Measurements from ENCODE around the gene LDB1.
A peak's percentile ranks its signal among the peaks of the same experiment; 100 is the strongest.

The LDB1 gene

GRCh38 chr10:102154466-102155116 lies 34.4 kb upstream of the LDB1 start:
- H3K27ac ChIP-seq, result no peak overlapping the region
- no peak for TF ChIP-seq CTCF (IDR thresholded peaks at IDR 0.05)

GRCh38 chr10:102153093-102153620 lies 33.0 kb upstream of the LDB1 start:
- peak overlapping the region; percentile 91 for H3K27ac ChIP-seq
- TF ChIP-seq ZFX (IDR thresholded peaks at IDR 0.05; ENCODE audit: borderline replicate concordance), result no peak
- no peak for TF ChIP-seq CTCF (IDR thresholded peaks at IDR 0.05)

- TF ChIP-seq ZFX (IDR thresholded peaks at IDR 0.05; ENCODE audit: borderline replicate concordance) (no peak), CTCF (IDR thresholded peaks at IDR 0.05) (no peak)
- H3K27ac ChIP-seq, result peak overlapping the region; percentile 91
Measured at GRCh38 chr10:102152545-102152890, 32.4 kb upstream of the LDB1 start.

GRCh38 chr10:102151774-102152544 lies 31.8 kb upstream of the LDB1 start, which contains the start of gene NOLC1:
Gene NOLC1 (plus strand): TSS chr10:102152389. CDS start chr10:102152411, 22 bp downstream.
- peak within 1 kb of the TSS; percentile 91 for H3K27ac ChIP-seq
- TF ChIP-seq CTCF (IDR thresholded peaks at IDR 0.05), result no peak
- TF ChIP-seq ZFX (IDR thresholded peaks at IDR 0.05; ENCODE audit: borderline replicate concordance), result no peak

GRCh38 chr10:102150970-102151773 lies 31.0 kb upstream of the LDB1 start:
- TF ChIP-seq ZFX (IDR thresholded peaks at IDR 0.05; ENCODE audit: borderline replicate concordance) (no peak), CTCF (IDR thresholded peaks at IDR 0.05) (no peak)
- peak overlapping the region; percentile 91 for H3K27ac ChIP-seq

- TF ChIP-seq ZFX (IDR thresholded peaks at IDR 0.05; ENCODE audit: borderline replicate concordance) (no peak), CTCF (IDR thresholded peaks at IDR 0.05) (no peak)
- H3K27ac ChIP-seq, result no peak overlapping the region
Measured at GRCh38 chr10:102148275-102148674, 28.1 kb upstream of the LDB1 start.

All from 22Rv1 (cell line).